ENCODE results near the gene ZNF662.

The ZNF662 gene

DNA sequence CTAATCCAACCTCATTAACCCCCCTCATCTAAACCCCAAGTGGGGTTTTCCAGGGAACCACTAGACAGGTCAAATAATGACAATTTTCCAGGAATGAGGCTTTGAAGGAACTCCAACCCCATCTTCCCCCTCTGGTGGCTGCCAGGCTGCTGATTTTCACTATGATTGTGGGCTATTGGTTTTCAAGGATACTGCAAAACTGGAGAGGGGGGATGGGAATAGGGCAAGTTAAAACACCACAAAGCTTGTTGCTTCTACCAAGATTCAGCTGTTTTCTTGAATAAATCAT, 10.4 kb upstream of the ZNF662 start:
- no peak for DNase-seq (ENCODE audit: low read depth in 1 of 2, low spot score in 1 of 2)
- no peak for TF ChIP-seq JUND (IDR thresholded peaks at IDR 0.05; ENCODE audit: low read depth)
- in situ Hi-C loops (cut with HindIII; ENCODE audit: low pct_unique_long_range_greater_than_20kb, low sequenced_read_pairs): no loop called here

DNA sequence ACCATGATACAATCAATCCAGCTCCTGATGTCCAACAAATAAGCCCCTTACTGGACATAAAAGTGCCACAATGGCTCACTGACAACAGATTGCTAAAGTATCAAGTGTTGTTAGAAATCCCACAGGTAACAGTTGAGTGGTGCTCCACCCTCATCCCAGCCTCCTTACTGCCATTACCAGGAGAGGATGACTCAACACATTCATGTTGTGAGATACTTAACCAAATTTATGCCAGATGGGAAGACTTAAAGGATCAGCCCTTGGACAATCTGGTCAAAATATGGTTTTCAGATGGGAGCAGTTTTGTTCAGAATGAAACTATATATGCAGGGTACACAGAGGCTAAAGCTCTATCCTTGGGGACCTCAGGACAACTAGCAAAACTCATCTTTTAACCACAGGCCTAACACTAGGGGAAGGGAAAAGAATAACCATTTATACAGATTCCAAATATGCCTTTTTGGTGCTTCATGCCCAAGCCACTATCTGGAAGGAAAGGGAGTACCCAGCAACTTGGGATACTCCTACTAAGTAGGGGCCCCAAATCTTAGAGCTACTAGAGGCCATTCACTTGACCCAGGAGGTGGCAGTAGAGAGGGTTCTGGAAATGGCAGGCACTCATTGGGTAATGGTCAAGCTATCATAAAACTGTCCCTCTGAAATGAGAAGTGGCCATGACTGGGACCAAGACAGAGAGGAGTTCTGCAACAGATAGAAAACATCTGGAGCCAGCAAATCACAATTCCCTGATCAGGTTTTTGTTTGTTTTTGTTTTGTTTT, 6.9 kb upstream of the ZNF662 start:
- in situ Hi-C loops (cut with HindIII; ENCODE audit: low pct_unique_long_range_greater_than_20kb, low sequenced_read_pairs): no loop called here
- no peak for DNase-seq (ENCODE audit: low read depth in 1 of 2, low spot score in 1 of 2)
- TF ChIP-seq JUND (IDR thresholded peaks at IDR 0.05; ENCODE audit: low read depth): no peak

DNA sequence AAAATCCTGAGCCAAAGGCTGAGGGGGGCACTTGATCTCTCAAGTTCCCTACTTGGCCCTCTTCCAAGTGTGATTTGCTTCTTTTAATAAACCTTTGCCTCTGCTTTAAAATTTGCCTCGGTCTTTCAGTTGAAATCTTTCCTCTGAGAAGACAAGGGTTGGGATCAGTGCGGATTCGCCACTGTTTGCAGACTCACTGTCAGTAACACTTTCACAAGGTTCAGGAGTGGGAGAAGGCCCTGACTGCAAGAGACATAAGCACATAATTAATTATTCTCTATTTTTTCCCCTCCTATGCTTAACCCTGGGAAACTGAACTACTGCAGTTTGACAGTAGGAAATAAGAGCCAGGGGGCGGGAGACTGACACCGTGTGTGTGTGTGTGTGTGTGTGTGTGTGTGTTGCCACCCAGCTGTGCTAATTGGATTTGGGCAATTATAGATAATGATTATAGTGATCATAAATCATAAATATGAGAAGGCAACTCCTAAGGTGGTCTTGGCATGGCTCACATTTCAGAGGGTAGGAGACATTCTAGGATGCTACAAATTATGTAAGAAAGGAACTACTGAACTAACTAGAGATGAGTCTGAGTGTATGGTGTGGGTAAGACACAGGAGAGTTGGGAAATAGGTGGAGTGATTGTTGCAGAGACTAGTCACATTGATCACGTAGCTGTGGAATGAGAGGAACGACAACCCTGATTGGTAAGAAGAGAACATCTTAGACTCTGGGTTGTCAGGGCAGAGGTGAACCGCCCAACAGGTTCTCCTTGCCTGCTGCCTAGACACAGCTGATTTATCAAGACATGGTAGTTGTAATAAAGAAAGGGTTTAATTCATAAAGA, 5.5 kb upstream of the ZNF662 start:
- TF ChIP-seq JUND (IDR thresholded peaks at IDR 0.05; ENCODE audit: low read depth): no peak
- in situ Hi-C loops (cut with HindIII; ENCODE audit: low pct_unique_long_range_greater_than_20kb, low sequenced_read_pairs): no loop called here
- DNase-seq (ENCODE audit: low read depth in 1 of 2, low spot score in 1 of 2): peak in 1 of 2 experiments; percentile 28

DNA sequence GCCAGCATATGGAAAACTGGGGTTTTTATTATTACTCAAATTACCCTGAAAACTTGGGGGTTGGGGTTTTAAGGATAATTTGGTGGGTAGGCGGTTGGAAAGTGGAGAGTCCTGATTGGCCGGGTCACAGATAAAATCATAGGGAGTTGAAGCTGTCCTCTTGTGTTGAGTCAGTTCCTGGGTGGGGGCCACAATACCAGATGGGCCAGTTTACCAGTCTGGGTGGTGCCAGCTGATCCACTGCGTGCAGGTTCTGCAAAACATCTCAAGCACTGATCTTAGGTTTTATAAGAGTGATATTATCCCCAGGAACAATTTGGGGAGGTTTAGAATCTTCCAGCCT, 4.9 kb upstream of the ZNF662 start:
- no peak for TF ChIP-seq JUND (IDR thresholded peaks at IDR 0.05; ENCODE audit: low read depth)
- in situ Hi-C loops (cut with HindIII; ENCODE audit: low pct_unique_long_range_greater_than_20kb, low sequenced_read_pairs): no loop called here
- DNase-seq (ENCODE audit: low read depth in 1 of 2, low spot score in 1 of 2): peak in 1 of 2 experiments; percentile 38

DNA sequence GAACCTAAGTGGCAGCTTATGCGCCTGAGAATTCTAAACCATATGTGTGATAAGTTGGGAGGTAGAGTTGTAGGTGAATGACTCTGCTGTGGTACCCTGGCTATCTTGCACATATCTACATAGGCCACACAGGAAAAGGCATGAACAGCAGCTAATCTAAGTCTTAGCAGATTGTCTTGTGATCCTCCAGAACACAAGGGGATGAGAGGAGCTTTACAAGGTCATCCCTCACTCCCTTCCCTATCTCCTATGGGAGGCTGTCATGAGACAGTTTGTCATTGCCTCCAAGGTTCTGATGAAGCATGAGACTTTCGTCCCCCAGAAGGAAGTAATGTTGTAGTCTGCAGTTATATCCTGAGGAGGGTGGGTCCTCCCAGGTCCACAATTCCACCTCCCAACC, 3.7 kb upstream of the ZNF662 start:
- DNase-seq (ENCODE audit: low read depth in 1 of 2, low spot score in 1 of 2): no peak

DNA sequence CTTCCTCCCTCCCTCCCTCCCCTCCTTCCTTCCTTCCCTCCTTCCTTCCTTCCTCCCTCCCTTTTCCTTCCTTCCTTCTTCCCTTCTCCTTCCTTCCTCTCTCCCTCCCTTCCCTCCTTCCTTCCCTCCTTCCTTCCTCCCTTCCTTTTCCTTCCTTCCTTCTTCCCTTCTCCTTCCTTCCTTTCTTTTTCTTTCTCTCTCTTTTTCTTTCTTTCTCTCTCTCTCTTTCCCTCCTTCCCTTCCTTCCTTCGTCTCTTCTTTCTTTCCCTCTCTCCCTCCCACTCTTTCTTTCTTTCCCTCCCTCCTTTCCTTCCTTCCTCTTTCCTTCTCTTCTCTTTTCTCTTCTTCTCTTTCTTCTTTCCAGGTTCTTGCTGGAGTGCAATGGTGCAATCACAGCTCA, 1.9 kb upstream of the ZNF662 start:
- no peak for DNase-seq (ENCODE audit: low read depth in 1 of 2, low spot score in 1 of 2)
- no peak for TF ChIP-seq JUND (IDR thresholded peaks at IDR 0.05; ENCODE audit: low read depth)
- in situ Hi-C loops (cut with HindIII; ENCODE audit: low pct_unique_long_range_greater_than_20kb, low sequenced_read_pairs): no loop called here

More for the DNA sequence above, 3.7 kb upstream of the ZNF662 start:
- in situ Hi-C loops (cut with HindIII; ENCODE audit: low pct_unique_long_range_greater_than_20kb, low sequenced_read_pairs): no loop called here
- TF ChIP-seq JUND (IDR thresholded peaks at IDR 0.05; ENCODE audit: low read depth): no peak

DNA sequence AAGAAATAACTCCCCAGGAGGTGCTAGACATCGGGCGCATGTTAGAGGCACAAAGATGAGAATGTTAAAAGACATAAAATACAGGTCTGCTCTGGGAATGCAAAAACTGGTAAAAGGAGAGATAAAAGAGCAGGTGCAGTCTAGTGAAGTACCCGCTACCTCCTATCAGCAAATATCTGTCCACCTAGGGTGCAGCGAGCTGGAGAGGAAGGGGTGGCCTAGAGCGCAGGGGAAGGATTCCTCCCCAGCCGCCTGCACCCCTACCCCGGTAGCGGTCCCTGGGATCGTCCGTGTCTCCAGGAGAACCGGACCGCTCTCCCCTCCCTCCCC, 237 bp upstream of the ZNF662 start:
- DNase-seq (ENCODE audit: low read depth in 1 of 2, low spot score in 1 of 2): no peak
- in situ Hi-C loops (cut with HindIII; ENCODE audit: low pct_unique_long_range_greater_than_20kb, low sequenced_read_pairs): no loop called here
- TF ChIP-seq JUND (IDR thresholded peaks at IDR 0.05; ENCODE audit: low read depth): no peak

DNA sequence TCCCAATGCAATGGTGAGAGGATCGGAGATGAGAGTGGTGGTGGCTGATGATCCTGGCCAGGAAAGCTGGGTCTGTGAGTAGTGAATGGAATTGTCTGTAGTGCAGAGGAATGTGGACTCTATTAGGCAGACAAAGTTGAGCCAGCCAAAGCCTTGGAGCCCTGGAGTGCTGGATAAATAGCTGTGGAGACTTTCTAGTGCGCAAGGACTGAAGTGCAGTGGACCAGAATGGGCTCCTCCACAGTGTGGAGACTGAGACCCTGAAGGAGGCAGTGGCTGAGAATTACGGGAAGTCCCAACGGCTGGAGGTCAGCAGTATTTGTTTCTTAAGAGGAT, 874 bp downstream of the ZNF662 start:
- DNase-seq (ENCODE audit: low read depth in 1 of 2, low spot score in 1 of 2): no peak
- in situ Hi-C loops (cut with HindIII; ENCODE audit: low pct_unique_long_range_greater_than_20kb, low sequenced_read_pairs): no loop called here
- TF ChIP-seq JUND (IDR thresholded peaks at IDR 0.05; ENCODE audit: low read depth): no peak

DNA sequence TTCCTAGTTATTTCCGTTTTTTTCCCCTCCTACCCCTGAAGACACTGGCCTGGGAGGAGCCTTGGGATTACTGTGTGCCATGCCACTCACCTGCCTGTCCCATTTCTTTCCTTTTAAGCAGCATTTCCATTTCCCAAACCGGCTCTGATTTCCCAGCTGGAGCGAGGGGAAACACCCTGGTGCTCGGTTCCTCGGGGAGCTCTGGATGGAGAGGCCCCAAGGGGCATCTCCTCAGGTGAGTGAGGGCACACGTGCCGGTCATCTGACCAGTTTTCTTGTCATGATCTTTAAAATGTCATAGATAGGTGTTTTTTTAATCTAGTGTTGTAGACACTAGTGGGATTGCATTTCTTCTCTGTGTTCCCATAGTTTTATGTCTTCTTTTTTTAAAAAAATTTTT, 2.7 kb downstream of the ZNF662 start:
- in situ Hi-C loops (cut with HindIII; ENCODE audit: low pct_unique_long_range_greater_than_20kb, low sequenced_read_pairs): no loop called here
- no peak for TF ChIP-seq JUND (IDR thresholded peaks at IDR 0.05; ENCODE audit: low read depth)

DNA sequence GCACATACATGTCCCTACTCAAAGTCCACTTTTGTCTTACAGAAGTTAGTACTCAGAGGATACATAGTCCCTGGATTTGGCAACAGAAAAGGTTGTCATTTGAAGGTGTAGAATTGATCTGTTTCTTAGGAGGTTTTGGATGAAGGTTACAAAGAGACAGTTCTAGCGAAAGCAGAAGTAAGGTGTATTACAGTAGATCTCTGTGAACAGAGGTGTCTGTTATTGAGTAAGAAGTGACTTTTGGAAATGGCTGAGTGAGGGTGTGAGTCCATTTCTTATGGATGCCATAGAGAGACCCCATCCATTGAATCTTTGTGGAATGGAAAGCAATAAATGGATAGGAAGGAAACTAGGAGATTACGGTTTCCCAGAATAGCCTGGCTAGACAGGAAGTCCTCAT, 5.6 kb downstream of the ZNF662 start:
- no peak for DNase-seq (ENCODE audit: low read depth in 1 of 2, low spot score in 1 of 2)
- no peak for TF ChIP-seq JUND (IDR thresholded peaks at IDR 0.05; ENCODE audit: low read depth)
- in situ Hi-C loops (cut with HindIII; ENCODE audit: low pct_unique_long_range_greater_than_20kb, low sequenced_read_pairs): no loop called here

More for the DNA sequence above, 2.7 kb downstream of the ZNF662 start:
- DNase-seq (ENCODE audit: low read depth in 1 of 2, low spot score in 1 of 2): no peak

DNA sequence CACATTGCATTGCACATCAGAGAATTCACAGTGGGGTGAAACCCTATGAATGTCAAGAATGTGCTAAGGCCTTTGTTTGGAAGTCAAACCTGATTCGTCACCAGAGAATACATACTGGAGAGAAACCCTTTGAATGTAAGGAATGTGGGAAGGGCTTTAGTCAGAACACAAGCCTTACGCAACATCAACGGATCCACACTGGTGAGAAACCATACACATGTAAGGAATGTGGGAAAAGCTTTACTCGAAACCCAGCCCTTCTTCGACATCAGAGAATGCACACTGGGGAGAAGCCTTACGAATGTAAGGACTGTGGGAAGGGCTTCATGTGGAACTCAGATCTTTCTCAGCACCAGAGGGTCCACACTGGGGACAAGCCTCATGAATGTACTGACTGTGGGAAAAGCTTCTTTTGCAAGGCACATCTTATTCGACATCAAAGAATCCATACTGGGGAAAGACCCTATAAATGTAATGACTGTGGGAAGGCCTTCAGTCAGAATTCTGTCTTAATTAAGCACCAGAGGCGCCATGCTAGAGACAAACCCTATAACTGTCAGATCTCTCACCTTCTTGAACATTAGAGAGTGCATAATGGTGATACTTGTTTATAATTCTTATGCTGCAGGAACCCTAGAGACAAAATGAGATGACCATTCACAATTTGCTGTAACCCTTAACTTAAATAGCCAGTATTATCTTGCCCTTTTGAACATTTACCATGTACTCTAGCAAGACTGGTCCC, 9.0 kb downstream of the ZNF662 start:
- in situ Hi-C loops (cut with HindIII; ENCODE audit: low pct_unique_long_range_greater_than_20kb, low sequenced_read_pairs): no loop called here
- no peak for DNase-seq (ENCODE audit: low read depth in 1 of 2, low spot score in 1 of 2)
- TF ChIP-seq JUND (IDR thresholded peaks at IDR 0.05; ENCODE audit: low read depth): no peak

DNA sequence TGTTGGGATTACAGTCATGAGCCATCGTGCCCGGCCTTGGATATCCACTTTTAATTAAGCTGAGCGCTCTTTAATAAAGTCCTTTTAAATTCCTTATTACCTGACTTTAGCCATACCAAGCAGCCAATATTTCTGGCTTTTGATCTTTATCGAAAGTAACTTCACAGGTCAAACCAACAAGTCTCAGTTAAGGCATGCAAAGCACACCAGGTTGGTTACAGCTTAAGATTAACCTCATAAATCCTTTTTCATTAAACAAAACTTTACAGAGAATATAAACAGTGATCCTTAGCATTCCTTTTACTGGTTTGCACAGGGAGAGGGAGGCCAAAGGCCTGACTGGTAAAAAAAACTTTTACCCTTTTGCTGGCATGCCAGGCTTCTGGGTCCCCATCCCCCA, 17.7 kb downstream of the ZNF662 start:
- in situ Hi-C loops (cut with HindIII; ENCODE audit: low pct_unique_long_range_greater_than_20kb, low sequenced_read_pairs): no loop called here
- peak; percentile 32; the same call in 1 of the 2 replicates for TF ChIP-seq JUND (IDR thresholded peaks at IDR 0.05; ENCODE audit: low read depth)

DNA sequence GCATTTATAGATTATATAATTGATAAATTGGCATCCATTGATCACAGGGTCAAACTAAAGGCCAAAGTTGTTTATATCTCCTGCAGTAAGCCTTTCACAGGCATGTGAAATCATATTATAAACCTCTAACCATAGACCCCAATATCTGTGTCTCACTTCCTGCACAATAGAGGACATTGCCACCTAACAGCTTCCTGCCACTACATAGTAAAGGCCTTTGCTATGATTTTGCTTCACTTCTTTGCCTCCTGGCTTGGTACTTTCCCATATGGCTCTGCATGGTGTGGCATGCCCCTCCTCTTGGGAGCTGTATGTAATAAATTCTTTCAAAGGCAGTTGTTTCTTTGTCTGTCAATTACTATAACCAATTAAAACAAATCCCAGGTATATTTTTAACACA, 20.4 kb downstream of the ZNF662 start:
- in situ Hi-C loops (cut with HindIII; ENCODE audit: low pct_unique_long_range_greater_than_20kb, low sequenced_read_pairs): no loop called here
- no peak for TF ChIP-seq JUND (IDR thresholded peaks at IDR 0.05; ENCODE audit: low read depth)

More for the DNA sequence above, 17.7 kb downstream of the ZNF662 start:
- peak in 1 of 2 experiments; percentile 52 for DNase-seq (ENCODE audit: low read depth in 1 of 2, low spot score in 1 of 2)

More for the DNA sequence above, 20.4 kb downstream of the ZNF662 start:
- no peak for DNase-seq (ENCODE audit: low read depth in 1 of 2, low spot score in 1 of 2)

Data from T47D (cell line).